Fibroblast of lung (primary cell): ENCODE data around the gene FRY.

Source experiments
- CTCF ChIP-seq, 2 donors: IDR thresholded peaks in 1 of 2; conservative IDR thresholded peaks in 1 of 2; 1 replicate in 1 of 2; 2 replicates in 1 of 2; pipeline ENCODE4 v1.5.1; 2011 to 2012; ENCODE audit warnings: low read length in 2 of 2, control low read depth in 1 of 2, inconsistent platforms in 1 of 2, low read depth in 1 of 2, mild to moderate bottlenecking in 1 of 2
- EZH2 ChIP-seq: IDR thresholded peaks from 2 replicates; pipeline ENCODE4 v1.5.1; 2012; ENCODE audit warnings: low read length, control low read depth, mild to moderate bottlenecking; ENCODE audit errors: missing control alignments

DNA sequence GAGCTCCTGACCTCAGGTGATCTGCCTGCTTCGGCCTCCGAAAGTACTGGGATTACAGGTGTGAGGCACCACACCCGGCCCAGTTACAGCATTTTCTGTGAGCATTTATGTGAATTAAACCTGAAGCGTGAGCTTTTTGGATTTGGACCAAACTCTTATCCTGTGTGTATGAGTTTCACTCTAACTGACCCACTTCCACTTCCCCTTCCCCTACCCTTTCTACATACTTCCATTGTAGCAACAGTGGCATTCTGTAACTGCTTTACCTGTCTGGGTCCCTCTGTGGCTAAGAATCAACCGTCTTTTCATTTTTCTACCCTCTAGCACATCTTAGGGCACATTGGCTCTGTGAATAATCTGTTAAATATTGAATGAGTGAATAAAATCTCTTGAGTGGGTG is 16.2 kb downstream of the FRY start:
- TF ChIP-seq CTCF (conservative IDR thresholded peaks at IDR 0.05 in 1 of 2, IDR thresholded peaks at IDR 0.05 in 1 of 2; ENCODE audit: low read depth in 1 of 2, low read length in 2 of 2) = no peak
- TF ChIP-seq EZH2 = no peak
